Osteoblast (primary cell): ENCODE measurements around the gene ELAVL4. TPM values are rescaled to one million over a fixed set of nuclear protein-coding genes. Genes with fewer than 3 reads are reported as not detected.

Experiments
- DNase-seq: peaks from one replicate; pipeline ENCODE4 v3.0.0; 2011; ENCODE audit warnings: low spot score, mixed read lengths; ENCODE audit not compliant: insufficient read length; ENCODE audit errors: missing footprints
- H2AFZ ChIP-seq: 2 replicates; pipeline ENCODE4 v1.6.0; 2011; ENCODE audit warnings: mild to moderate bottlenecking, low read length
- H3K27ac ChIP-seq: 2 replicates; pipeline ENCODE4 v1.5.1; 2011; ENCODE audit warnings: mild to moderate bottlenecking, low read depth, low read length, moderate library complexity
- H3K27me3 ChIP-seq: 2 replicates; pipeline ENCODE4 v1.6.0; 2012; ENCODE audit warnings: mild to moderate bottlenecking, control low read depth, inconsistent platforms, low read length, moderate library complexity; ENCODE audit not compliant: insufficient read depth
- H3K36me3 ChIP-seq: 2 replicates; pipeline ENCODE4 v1.5.1; 2011; ENCODE audit warnings: mild to moderate bottlenecking, low read length, control low read depth, moderate library complexity; ENCODE audit not compliant: insufficient read depth
- H3K4me1 ChIP-seq: 2 replicates; pipeline ENCODE4 v1.5.1; 2011; ENCODE audit warnings: mild to moderate bottlenecking, low read length, control low read depth, moderate library complexity; ENCODE audit not compliant: insufficient read depth
- H3K4me2 ChIP-seq: 2 replicates; pipeline ENCODE4 v1.6.0; 2011; ENCODE audit warnings: mild to moderate bottlenecking, low read length; ENCODE audit not compliant: insufficient read depth
- H3K4me3 ChIP-seq: fragments of 200-600 bp; sonication (generic); 3 replicates; pipeline ENCODE4 v1.5.1; 2012; ENCODE audit warnings: mild to moderate bottlenecking, low read length, inconsistent platforms; ENCODE audit not compliant: insufficient read depth
- H3K79me2 ChIP-seq: 2 replicates; pipeline ENCODE4 v1.6.0; 2012; ENCODE audit warnings: mild to moderate bottlenecking, low read length, control low read depth, inconsistent platforms; ENCODE audit not compliant: insufficient read depth
- H3K9me3 ChIP-seq: 2 replicates; pipeline ENCODE4 v1.5.1; 2011; ENCODE audit warnings: low read depth, low read length, control low read depth
- H4K20me1 ChIP-seq: 2 replicates; pipeline ENCODE4 v1.6.0; 2012; ENCODE audit warnings: mild to moderate bottlenecking, low read length, control low read depth; ENCODE audit not compliant: insufficient read depth
- CTCF ChIP-seq: IDR thresholded peaks from 2 replicates; pipeline ENCODE4 v1.5.1; 2011; ENCODE audit warnings: mild to moderate bottlenecking, low read depth, low read length, moderate library complexity; ENCODE audit errors: extremely low read depth
- total RNA-seq: library from RNA; depleted of rRNA; stranded (reverse); fragments of >200 nt; gene quantifications from 2 replicates; pipeline ENCODE4 v1.2.3, GENCODE V29; 2012

The ELAVL4 gene
- total RNA-seq, 1 donor, result not detected

- H4K20me1 ChIP-seq, result no peaks in the 10 kb centered on the region
- H3K4me3 ChIP-seq, result no peak overlapping the region
- no peaks in the 10 kb centered on the region for H3K36me3 ChIP-seq
- H3K9me3 ChIP-seq, result no peaks in the 10 kb centered on the region
- no peaks in the 10 kb centered on the region for H3K27me3 ChIP-seq
- TF ChIP-seq CTCF, result no peak
- DNase-seq, result no peak
- no peak overlapping the region for H2AFZ ChIP-seq
- no peak overlapping the region for H3K27ac ChIP-seq
- H3K79me2 ChIP-seq, result no peaks in the 10 kb centered on the region
- H3K4me1 ChIP-seq, result no peaks in the 10 kb centered on the region
- H3K4me2 ChIP-seq, result no peak overlapping the region
Measured at GRCh38 chr1:50180367-50180766, 71.6 kb downstream of the ELAVL4 start.

GRCh38 chr1:50181027-50181663, 72.4 kb downstream of the ELAVL4 start:
- no peak overlapping the region for H3K4me2 ChIP-seq
- no peak overlapping the region for H3K27ac ChIP-seq
- H4K20me1 ChIP-seq, result no peaks in the 10 kb centered on the region
- H2AFZ ChIP-seq, result no peak overlapping the region
- no peak for TF ChIP-seq CTCF
- H3K4me3 ChIP-seq, result no peak overlapping the region
- no peaks in the 10 kb centered on the region for H3K4me1 ChIP-seq
- no peaks in the 10 kb centered on the region for H3K9me3 ChIP-seq
- H3K79me2 ChIP-seq, result no peaks in the 10 kb centered on the region
- no peaks in the 10 kb centered on the region for H3K36me3 ChIP-seq
- H3K27me3 ChIP-seq, result no peaks in the 10 kb centered on the region
- DNase-seq, result no peak

- no peak overlapping the region for H2AFZ ChIP-seq
- no peaks in the 10 kb centered on the region for H4K20me1 ChIP-seq
- H3K27ac ChIP-seq, result no peak overlapping the region
- H3K79me2 ChIP-seq, result no peaks in the 10 kb centered on the region
- H3K4me2 ChIP-seq, result no peak overlapping the region
- H3K4me3 ChIP-seq, result no peak overlapping the region
- TF ChIP-seq CTCF, result no peak
- no peaks in the 10 kb centered on the region for H3K4me1 ChIP-seq
- H3K36me3 ChIP-seq, result no peaks in the 10 kb centered on the region
- DNase-seq, result no peak
- H3K27me3 ChIP-seq, result no peaks in the 10 kb centered on the region
- peaks cover 2% of the 10 kb centered on the region for H3K9me3 ChIP-seq
Measured at GRCh38 chr1:50183378-50184133, 74.8 kb downstream of the ELAVL4 start.

- Histone ChIP-seq H2AFZ (no peak overlapping the region), H3K36me3 (no peaks in the 10 kb centered on the region), H3K27me3 (no peaks in the 10 kb centered on the region), H3K9me3 (peaks cover 5% of the 10 kb centered on the region), H3K79me2 (no peaks in the 10 kb centered on the region), H3K27ac (no peak overlapping the region), H3K4me1 (no peaks in the 10 kb centered on the region), H3K4me3 (no peak overlapping the region), H3K4me2 (no peak overlapping the region), H4K20me1 (no peaks in the 10 kb centered on the region)
- no peak for DNase-seq
- TF ChIP-seq CTCF, result no peak
Measured at GRCh38 chr1:50189369-50189768, 80.6 kb downstream of the ELAVL4 start.
